Measurements from ENCODE around the gene DNAH11.

GRCh38 chr7:21805791-21806190 is 263.0 kb downstream of the DNAH11 start:
- TF ChIP-seq CTCF (IDR thresholded peaks at IDR 0.05), result no peak
- TF ChIP-seq TCF7L2 (IDR thresholded peaks at IDR 0.05; ENCODE audit: low read depth, low read length), result no peak

Measured in Panc1 (cell line).